Esophagus squamous epithelium (tissue), 4 donors: ENCODE results near the gene CYP2S1.

ENCODE experiments used
- POLR2A ChIP-seq, 4 donors: fragments of 450-650 bp; IDR thresholded peaks; one replicate each; pipeline ENCODE4 v1.6.1; 2017; ENCODE audit warnings: antibody characterized with exemption in 4 of 4, mild to moderate bottlenecking in 4 of 4, moderate library complexity in 3 of 4
- TF ChIP-seq, protein P1 (sequence below), 6 experiments: fragments of 450-650 bp in 4 of 6; fragments of 200-600 bp in 2 of 6; sonication (generic) in 2 of 6; IDR thresholded peaks; one replicate each; pipeline ENCODE4 v1.5.1; 2016 to 2019; ENCODE audit warnings: antibody characterized with exemption in 6 of 6, mild to moderate bottlenecking in 4 of 6, moderate library complexity in 4 of 6

DNA sequence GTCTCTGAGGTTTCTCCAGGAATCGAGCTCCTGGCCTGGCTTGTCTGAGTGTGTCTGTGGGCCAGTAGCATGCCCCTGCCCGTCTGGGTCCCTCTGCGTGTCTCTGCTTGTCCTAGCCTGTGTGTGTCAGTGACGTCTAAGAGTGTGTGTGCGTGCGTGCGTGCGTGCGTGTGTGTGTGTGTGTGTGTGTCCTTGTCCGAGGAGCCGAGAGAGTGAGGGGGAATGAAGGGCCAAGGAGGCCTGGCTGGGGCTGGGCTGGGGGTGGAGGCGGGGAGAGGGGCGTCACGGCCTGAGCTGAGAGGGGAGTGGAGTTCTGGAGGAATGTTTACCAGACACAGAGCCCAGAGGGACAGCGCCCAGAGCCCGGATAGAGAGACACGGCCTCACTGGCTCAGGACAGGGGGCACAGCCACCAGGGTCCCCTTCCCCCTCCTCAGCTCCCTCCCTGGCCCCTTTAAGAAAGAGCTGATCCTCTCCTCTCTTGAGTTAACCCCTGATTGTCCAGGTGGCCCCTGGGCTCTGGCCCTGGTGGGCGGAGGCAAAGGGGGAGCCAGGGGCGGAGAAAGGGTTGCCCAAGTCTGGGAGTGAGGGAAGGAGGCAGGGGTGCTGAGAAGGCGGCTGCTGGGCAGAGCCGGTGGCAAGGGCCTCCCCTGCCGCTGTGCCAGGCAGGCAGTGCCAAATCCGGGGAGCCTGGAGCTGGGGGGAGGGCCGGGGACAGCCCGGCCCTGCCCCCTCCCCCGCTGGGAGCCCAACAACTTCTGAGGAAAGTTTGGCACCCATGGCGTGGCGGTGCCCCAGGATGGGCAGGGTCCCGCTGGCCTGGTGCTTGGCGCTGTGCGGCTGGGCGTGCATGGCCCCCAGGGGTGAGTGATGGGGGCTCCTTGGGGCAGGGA, 25.8 kb downstream of the CYP2S1 start, which contains the start of gene AXL:
- TF ChIP-seq, protein P1, sequence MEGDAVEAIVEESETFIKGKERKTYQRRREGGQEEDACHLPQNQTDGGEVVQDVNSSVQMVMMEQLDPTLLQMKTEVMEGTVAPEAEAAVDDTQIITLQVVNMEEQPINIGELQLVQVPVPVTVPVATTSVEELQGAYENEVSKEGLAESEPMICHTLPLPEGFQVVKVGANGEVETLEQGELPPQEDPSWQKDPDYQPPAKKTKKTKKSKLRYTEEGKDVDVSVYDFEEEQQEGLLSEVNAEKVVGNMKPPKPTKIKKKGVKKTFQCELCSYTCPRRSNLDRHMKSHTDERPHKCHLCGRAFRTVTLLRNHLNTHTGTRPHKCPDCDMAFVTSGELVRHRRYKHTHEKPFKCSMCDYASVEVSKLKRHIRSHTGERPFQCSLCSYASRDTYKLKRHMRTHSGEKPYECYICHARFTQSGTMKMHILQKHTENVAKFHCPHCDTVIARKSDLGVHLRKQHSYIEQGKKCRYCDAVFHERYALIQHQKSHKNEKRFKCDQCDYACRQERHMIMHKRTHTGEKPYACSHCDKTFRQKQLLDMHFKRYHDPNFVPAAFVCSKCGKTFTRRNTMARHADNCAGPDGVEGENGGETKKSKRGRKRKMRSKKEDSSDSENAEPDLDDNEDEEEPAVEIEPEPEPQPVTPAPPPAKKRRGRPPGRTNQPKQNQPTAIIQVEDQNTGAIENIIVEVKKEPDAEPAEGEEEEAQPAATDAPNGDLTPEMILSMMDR (IDR thresholded peaks at IDR 0.05): no peak
- peak in 2 of 4 donors; percentile 51 to 53 for TF ChIP-seq POLR2A (IDR thresholded peaks at IDR 0.05)
